PC-3 (cell line): Measurements from ENCODE around the gene CDC5L. TPM values are rescaled to one million over a fixed set of nuclear protein-coding genes. Genes with fewer than 3 reads are reported as not detected.

Source experiments
- ATAC-seq: fragments of 200-7000 bp; cut with Tn5 transposase; 2 replicates; pipeline ENCODE4 v1.9.1; 2020; ENCODE audit warnings: mild to moderate bottlenecking, moderate library complexity
- BruUV-seq: library from RNA; stranded (reverse); fragments of 400-500 nt; replicated peaks from 2 replicates; lab custom pipeline; 2021; lab: Mats Ljungman, UMichigan
- CTCF ChIA-PET: fragments of 300-600 bp; sonication (Branson Sonifier 250); formaldehyde crosslinking; loops from one replicate; lab custom pipeline; 2022; ENCODE audit warnings: antibody characterized with exemption; lab: Charles Lee
- POLR2A ChIA-PET: fragments of 300-600 bp; sonication (Branson Sonifier 250); formaldehyde crosslinking; loops from one replicate; lab custom pipeline; 2022; ENCODE audit warnings: antibody characterized with exemption; ENCODE audit not compliant: unreplicated experiment; lab: Charles Lee
- DNase-seq: peaks from one replicate; pipeline ENCODE4 v3.0.0-alpha.2; 2015
- H2AFZ ChIP-seq: fragments of 300-600 bp; sonication (generic); 2 replicates; pipeline ENCODE4 v1.6.0; 2016; ENCODE audit warnings: antibody characterized with exemption, low read length
- H3F3A ChIP-seq: fragments of 300-600 bp; sonication (generic); one replicate; pipeline ENCODE4 v1.6.0; 2017; ENCODE audit warnings: antibody characterized with exemption, low read length, control low read depth, mild to moderate bottlenecking; ENCODE audit not compliant: unreplicated experiment
- H3K27ac ChIP-seq: fragments of 300-600 bp; sonication (generic); 2 replicates; pipeline ENCODE4 v1.5.1; 2016; ENCODE audit warnings: mild to moderate bottlenecking, low read length
- H3K27me3 ChIP-seq: fragments of 300-600 bp; sonication (generic); 2 replicates; pipeline ENCODE4 v1.6.1; 2016; ENCODE audit warnings: low read length, mixed read lengths
- H3K36me3 ChIP-seq: fragments of 300-600 bp; sonication (generic); 2 replicates; pipeline ENCODE4 v1.6.1; 2016; ENCODE audit warnings: low read depth, mixed run types, low read length, mixed read lengths
- H3K4me1 ChIP-seq: fragments of 300-600 bp; sonication (generic); 2 replicates; pipeline ENCODE4 v1.5.1; 2016; ENCODE audit warnings: low read length; ENCODE audit not compliant: insufficient read depth
- H3K4me2 ChIP-seq: fragments of 300-600 bp; sonication (generic); 2 replicates; pipeline ENCODE4 v1.6.0; 2016; ENCODE audit warnings: low read length
- H3K4me3 ChIP-seq: fragments of 300-600 bp; sonication (generic); 2 replicates; pipeline ENCODE4 v1.5.1; 2016; ENCODE audit warnings: mild to moderate bottlenecking, low read length, mixed read lengths
- H3K79me2 ChIP-seq: fragments of 300-600 bp; sonication (generic); 2 replicates; pipeline ENCODE4 v1.6.1; 2017; ENCODE audit warnings: low read length, mixed read lengths
- H3K9ac ChIP-seq: fragments of 300-600 bp; sonication (generic); 2 replicates; pipeline ENCODE4 v1.6.0; 2016; ENCODE audit warnings: mild to moderate bottlenecking, low read length
- H3K9me2 ChIP-seq: fragments of 300-600 bp; sonication (generic); replicated peaks from 2 replicates; pipeline ENCODE4 v1.6.1; 2016; ENCODE audit warnings: mixed run types, low read length, mixed read lengths
- H3K9me3 ChIP-seq: fragments of 300-600 bp; sonication (generic); 2 replicates; pipeline ENCODE4 v1.6.1; 2016; ENCODE audit warnings: low read length, mixed read lengths
- H4K20me1 ChIP-seq: fragments of 300-600 bp; sonication (generic); 2 replicates; pipeline ENCODE4 v1.6.1; 2016; ENCODE audit warnings: low read length, mixed read lengths
- EZH2 ChIP-seq: fragments of 300-600 bp; sonication (generic); IDR thresholded peaks from one replicate; pipeline ENCODE4 v1.6.1; 2017; ENCODE audit warnings: antibody characterized with exemption, mild to moderate bottlenecking, low read length; ENCODE audit not compliant: unreplicated experiment
- EZH2phosphoT487 ChIP-seq: fragments of 300-600 bp; sonication (generic); IDR thresholded peaks from 2 replicates; pipeline ENCODE4 v1.6.1; 2018; ENCODE audit warnings: mild to moderate bottlenecking, antibody characterized with exemption, low read length, borderline replicate concordance
- intact Hi-C: fragments of 100-400 bp; cut with micrococcal nuclease; formaldehyde crosslinking; loops from 2 replicates; pipeline ENCODE4 v1.9.0; 2023
- total RNA-seq: library from RNA; depleted of rRNA; stranded (reverse); fragments of >200 nt; gene quantifications from 2 replicates; pipeline ENCODE4 v1.2.3, GENCODE V29; 2014
- TF ChIP-seq, protein P1 (sequence below): fragments of 300-600 bp; sonication (generic); conservative IDR thresholded peaks from 2 replicates; pipeline ENCODE4 v1.5.1; 2017; ENCODE audit warnings: antibody characterized with exemption, low read depth, mild to moderate bottlenecking, low read length

Gene CDC5L
- total RNA-seq, 1 experiment from 2014 or later = 23.0 TPM

DNA sequence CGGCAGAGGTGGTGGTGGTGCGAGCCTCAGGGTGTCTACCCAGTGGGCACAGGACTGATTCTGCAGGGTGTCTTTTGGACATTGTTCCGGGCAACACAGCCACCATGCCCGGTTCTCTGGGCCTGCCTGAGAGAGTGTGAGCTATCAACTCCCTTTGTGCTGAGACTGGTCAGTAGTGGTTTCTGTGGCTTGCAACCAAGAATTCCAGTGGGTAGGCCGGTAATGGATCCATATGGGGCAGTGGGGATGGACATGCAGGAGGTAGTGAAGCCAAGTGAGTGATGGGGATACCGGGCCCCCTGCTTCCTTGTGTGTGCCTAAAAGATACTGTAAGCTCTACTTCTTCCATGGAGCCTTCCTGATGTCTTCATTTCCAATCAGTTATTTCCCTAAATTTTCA is 71.0 kb downstream of the CDC5L start:
- no peak overlapping the region for H3K4me3 ChIP-seq
- H3K79me2 ChIP-seq = no peaks in the 10 kb centered on the region
- DNase-seq = no peak
- no peaks in the 10 kb centered on the region for H4K20me1 ChIP-seq
- intact Hi-C loops = no loop called here
- no peaks in the 10 kb centered on the region for H3K9me2 ChIP-seq
- no peak for ATAC-seq
- peaks cover 24% of the 10 kb centered on the region for H3K4me1 ChIP-seq
- H3K9me3 ChIP-seq = no peaks in the 10 kb centered on the region
- TF ChIP-seq EZH2phosphoT487 (no peak), EZH2 (no peak)
- TF ChIP-seq, protein P1, sequence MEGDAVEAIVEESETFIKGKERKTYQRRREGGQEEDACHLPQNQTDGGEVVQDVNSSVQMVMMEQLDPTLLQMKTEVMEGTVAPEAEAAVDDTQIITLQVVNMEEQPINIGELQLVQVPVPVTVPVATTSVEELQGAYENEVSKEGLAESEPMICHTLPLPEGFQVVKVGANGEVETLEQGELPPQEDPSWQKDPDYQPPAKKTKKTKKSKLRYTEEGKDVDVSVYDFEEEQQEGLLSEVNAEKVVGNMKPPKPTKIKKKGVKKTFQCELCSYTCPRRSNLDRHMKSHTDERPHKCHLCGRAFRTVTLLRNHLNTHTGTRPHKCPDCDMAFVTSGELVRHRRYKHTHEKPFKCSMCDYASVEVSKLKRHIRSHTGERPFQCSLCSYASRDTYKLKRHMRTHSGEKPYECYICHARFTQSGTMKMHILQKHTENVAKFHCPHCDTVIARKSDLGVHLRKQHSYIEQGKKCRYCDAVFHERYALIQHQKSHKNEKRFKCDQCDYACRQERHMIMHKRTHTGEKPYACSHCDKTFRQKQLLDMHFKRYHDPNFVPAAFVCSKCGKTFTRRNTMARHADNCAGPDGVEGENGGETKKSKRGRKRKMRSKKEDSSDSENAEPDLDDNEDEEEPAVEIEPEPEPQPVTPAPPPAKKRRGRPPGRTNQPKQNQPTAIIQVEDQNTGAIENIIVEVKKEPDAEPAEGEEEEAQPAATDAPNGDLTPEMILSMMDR = no peak
- no peaks in the 10 kb centered on the region for H3K27me3 ChIP-seq
- H3F3A ChIP-seq = no peaks in the 10 kb centered on the region
- BruUV-seq = no TSS peak
- no peak overlapping the region for H3K9ac ChIP-seq
- no peak overlapping the region for H3K4me2 ChIP-seq
- H3K36me3 ChIP-seq = no peaks in the 10 kb centered on the region
- H2AFZ ChIP-seq = no peak overlapping the region
- H3K27ac ChIP-seq = no peak overlapping the region
- CTCF ChIA-PET = interaction anchor here (0.6 kb wide), 1 partner anchor 118 kb away, joined by 4 read pairs; no protein-coding TSS in a partner anchor
- POLR2A ChIA-PET = no interaction called here

DNA sequence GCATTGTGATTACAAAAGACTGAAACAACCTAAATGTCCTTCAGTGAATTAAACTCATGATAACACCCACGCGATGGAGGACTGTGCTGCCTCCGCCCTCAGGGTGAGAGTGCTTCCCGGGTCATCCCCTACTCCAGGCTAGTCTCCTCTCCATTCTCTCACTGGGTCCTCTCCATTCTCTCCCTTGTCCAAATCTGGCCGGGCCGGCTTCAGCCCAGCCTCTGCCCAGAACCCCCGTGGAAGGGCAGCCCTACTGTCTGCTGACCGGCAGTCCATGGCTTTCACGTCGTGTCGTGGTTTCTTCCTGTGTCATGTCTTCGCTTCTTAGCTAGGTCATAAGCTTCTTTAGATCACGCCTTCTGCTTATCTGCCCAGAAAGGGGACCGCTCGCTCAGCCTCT is 74.8 kb downstream of the CDC5L start:
- intact Hi-C loops = no loop called here
- no peak overlapping the region for H3K9ac ChIP-seq
- no peak overlapping the region for H3K27ac ChIP-seq
- TF ChIP-seq EZH2phosphoT487 = no peak
- TF ChIP-seq, protein P1 = no peak
- TF ChIP-seq EZH2 = no peak
- no peaks in the 10 kb centered on the region for H3K79me2 ChIP-seq
- H3K9me3 ChIP-seq = no peaks in the 10 kb centered on the region
- no peaks in the 10 kb centered on the region for H3K36me3 ChIP-seq
- H2AFZ ChIP-seq = no peak overlapping the region
- H4K20me1 ChIP-seq = no peaks in the 10 kb centered on the region
- no peak overlapping the region for H3K4me3 ChIP-seq
- no TSS peak for BruUV-seq
- no peaks in the 10 kb centered on the region for H3F3A ChIP-seq
- ChIA-PET CTCF (no interaction called here), POLR2A (no interaction called here)
- H3K27me3 ChIP-seq = no peaks in the 10 kb centered on the region
- H3K9me2 ChIP-seq = no peaks in the 10 kb centered on the region
- DNase-seq (no peak), ATAC-seq (no peak)
- H3K4me2 ChIP-seq = no peak overlapping the region
- peaks cover 2% of the 10 kb centered on the region for H3K4me1 ChIP-seq

DNA sequence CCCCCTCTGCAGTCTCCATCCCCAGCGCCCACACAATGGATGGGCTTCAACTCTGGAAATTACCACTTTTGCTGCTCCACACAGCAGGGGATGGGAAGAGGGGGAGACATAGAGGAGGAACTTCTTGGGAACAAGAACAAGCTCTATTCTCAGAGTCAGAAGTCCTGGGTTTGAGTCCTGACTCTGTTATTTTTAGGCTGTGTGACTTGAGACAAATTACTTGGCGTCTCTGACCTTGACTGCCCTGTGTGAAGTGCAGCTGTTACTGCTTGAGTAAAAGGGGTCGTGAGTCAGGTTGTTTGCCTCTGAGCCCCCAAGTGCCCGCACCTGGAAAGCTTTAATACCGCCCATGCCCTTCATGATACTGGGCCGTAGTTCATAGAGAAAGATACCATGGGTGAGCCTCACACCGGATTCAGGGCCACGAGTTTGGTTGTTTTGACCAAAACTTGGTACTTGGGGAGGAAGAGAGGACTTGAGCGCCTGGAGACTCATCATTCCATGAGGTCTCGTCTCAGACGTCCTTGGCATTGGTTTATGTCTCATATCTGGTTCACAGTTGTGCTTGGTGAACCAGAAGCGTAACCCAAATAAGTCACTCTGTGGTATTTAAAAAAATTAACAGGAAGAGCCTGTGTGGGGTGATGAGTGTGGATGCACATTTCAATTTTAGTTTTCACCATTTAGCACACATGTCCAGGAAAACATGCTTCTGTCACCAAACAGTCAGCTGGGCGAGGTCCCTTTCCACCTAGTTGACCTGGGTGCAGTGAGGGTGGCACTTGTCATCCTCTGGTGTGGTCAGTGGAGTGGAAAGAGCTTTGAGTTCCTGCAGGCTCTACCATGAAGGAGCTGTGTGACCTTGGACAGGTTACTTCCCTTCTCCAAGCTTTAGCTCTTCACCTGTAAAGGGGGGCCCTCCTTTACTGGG is 75.6 kb downstream of the CDC5L start:
- H3K9ac ChIP-seq = no peak overlapping the region
- POLR2A ChIA-PET = no interaction called here
- H3K4me1 ChIP-seq = no peaks in the 10 kb centered on the region
- no peak overlapping the region for H3K27ac ChIP-seq
- H3K9me3 ChIP-seq = no peaks in the 10 kb centered on the region
- H4K20me1 ChIP-seq = no peaks in the 10 kb centered on the region
- no peak overlapping the region for H3K4me2 ChIP-seq
- H2AFZ ChIP-seq = no peak overlapping the region
- H3F3A ChIP-seq = no peaks in the 10 kb centered on the region
- TF ChIP-seq, protein P1 = no peak
- TF ChIP-seq EZH2phosphoT487 (no peak), EZH2 (no peak)
- CTCF ChIA-PET = no interaction called here
- H3K27me3 ChIP-seq = no peaks in the 10 kb centered on the region
- ATAC-seq (no peak), DNase-seq (no peak)
- no peaks in the 10 kb centered on the region for H3K9me2 ChIP-seq
- no peaks in the 10 kb centered on the region for H3K79me2 ChIP-seq
- intact Hi-C loops = no loop called here
- BruUV-seq = no TSS peak
- no peaks in the 10 kb centered on the region for H3K36me3 ChIP-seq
- no peak overlapping the region for H3K4me3 ChIP-seq
